GM12878 (cell line): ENCODE results near the gene HACE1. TPM values are rescaled to one million over a fixed set of nuclear protein-coding genes. Genes with fewer than 3 reads are reported as not detected.
"Not testable (repeated sequence)": the region's sequence is repeated elsewhere in the genome, so short reads cannot be mapped to it uniquely, and the experiment has no call there.

Experiments
- ATAC-seq: fragments of 200-7000 bp; cut with Tn5 transposase; 3 replicates; pipeline ENCODE4 v1.9.1; 2020; ENCODE audit warnings: mild to moderate bottlenecking, moderate library complexity
- BruUV-seq: library from RNA; stranded (reverse); fragments of 400-500 nt; replicated peaks from 2 replicates; lab custom pipeline; 2021; lab: Mats Ljungman, UMichigan
- CTCF ChIA-PET: fragments of 300-600 bp; sonication (Branson Sonifier 250); formaldehyde crosslinking; extraction: SDS; loops from one replicate; lab custom pipeline; 2021; ENCODE audit warnings: inconsistent platforms; lab: Yijun Ruan, JAX
- POLR2A ChIA-PET: fragments of 350-600 bp; formaldehyde crosslinking; extraction: SDS; loops from one replicate; lab custom pipeline; 2021; ENCODE audit warnings: inconsistent platforms; lab: Charles Lee
- RAD21 ChIA-PET: fragments of 300-600 bp; sonication (Branson Sonifier 250); formaldehyde crosslinking; loops from one replicate; lab custom pipeline; 2023; ENCODE audit warnings: antibody characterized with exemption; ENCODE audit not compliant: unreplicated experiment; lab: Charles Lee
- SMC1A ChIA-PET: fragments of 300-600 bp; sonication (Branson Sonifier 250); formaldehyde crosslinking; loops from one replicate; lab custom pipeline; 2023; ENCODE audit not compliant: unreplicated experiment, uncharacterized antibody; lab: Charles Lee
- DNase-seq: peaks from one replicate; pipeline ENCODE4 v3.0.0-alpha.2; 2011; ENCODE audit warnings: low read depth, low spot score
- FAIRE-seq: peaks from 3 replicates; lab custom pipeline; 2011; peaks lifted over from hg19 to GRCh38; lab: Jason Lieb, UNC
- H2AFZ ChIP-seq: 2 replicates; pipeline ENCODE4 v1.6.0; 2011; ENCODE audit warnings: low read depth, low read length, control low read depth; ENCODE audit not compliant: control insufficient read depth
- H3K27ac ChIP-seq: 2 replicates; pipeline ENCODE4 v1.5.1; 2011; ENCODE audit warnings: control low read depth; ENCODE audit not compliant: control insufficient read depth, insufficient read depth
- H3K27me3 ChIP-seq, 2 experiments: replicated peaks in 1 of 2; 2 replicates each; pipeline versions ENCODE4 v1.6.0 to v1.6.1; 2011; ENCODE audit warnings: low read length in 1 of 2; ENCODE audit not compliant: control insufficient read depth in 2 of 2, insufficient read depth in 2 of 2
- H3K36me3 ChIP-seq, 2 experiments: 2 replicates each; pipeline ENCODE4 v1.5.1; 2011; ENCODE audit warnings: low read length in 1 of 2; ENCODE audit not compliant: control insufficient read depth in 2 of 2, insufficient read depth in 2 of 2
- H3K4me1 ChIP-seq: 2 replicates; pipeline ENCODE4 v1.6.1; 2011; ENCODE audit warnings: mild to moderate bottlenecking, low read length, moderate library complexity, mixed read lengths; ENCODE audit not compliant: control insufficient read depth, insufficient read depth
- H3K4me2 ChIP-seq: 2 replicates; pipeline ENCODE4 v1.6.0; 2011; ENCODE audit warnings: control low read depth; ENCODE audit not compliant: control insufficient read depth, insufficient read depth
- H3K4me3 ChIP-seq: fragments of 200-600 bp; sonication (generic); 2 replicates; pipeline ENCODE4 v1.5.1; 2016
- H3K79me2 ChIP-seq: 2 replicates; pipeline ENCODE4 v1.6.0; 2011; ENCODE audit warnings: low read length; ENCODE audit not compliant: control insufficient read depth, insufficient read depth
- H3K9ac ChIP-seq: 2 replicates; pipeline ENCODE4 v1.8.0; 2011; ENCODE audit warnings: low read length, control low read depth, mixed read lengths; ENCODE audit not compliant: control insufficient read depth, insufficient read depth
- H3K9me3 ChIP-seq: replicated peaks from 3 replicates; pipeline ENCODE4 v1.5.1; 2011; ENCODE audit warnings: mild to moderate bottlenecking, low read length; ENCODE audit not compliant: control insufficient read depth, insufficient read depth
- H4K20me1 ChIP-seq: 2 replicates; pipeline ENCODE4 v1.6.0; 2011; ENCODE audit not compliant: control insufficient read depth, insufficient read depth
- E2F8 ChIP-seq: fragments of 450-650 bp; IDR thresholded peaks from 2 replicates; pipeline ENCODE4 v1.6.1; 2018; ENCODE audit warnings: mild to moderate bottlenecking, low read depth, moderate library complexity; ENCODE audit not compliant: partially characterized antibody
- ESRRA ChIP-seq: IDR thresholded peaks from 2 replicates; pipeline ENCODE4 v1.6.1; 2012; ENCODE audit warnings: mild to moderate bottlenecking, low read length, improper control_type of control experiment
- ETV6 ChIP-seq, 2 experiments: fragments of 450-650 bp in 1 of 2; IDR thresholded peaks in 1 of 2; conservative IDR thresholded peaks in 1 of 2; 2 replicates each; pipeline ENCODE4 v1.6.1; 2014; ENCODE audit warnings: antibody characterized with exemption in 1 of 2, borderline replicate concordance in 1 of 2, low read depth in 1 of 2, mild to moderate bottlenecking in 1 of 2, moderate library complexity in 1 of 2
- MAX ChIP-seq: IDR thresholded peaks from 2 replicates; pipeline ENCODE4 v1.6.1; 2012; ENCODE audit warnings: low read depth, low read length, improper control_type of control experiment
- MLLT1 ChIP-seq: fragments of 450-650 bp; IDR thresholded peaks from 2 replicates; pipeline ENCODE4 v1.6.1; 2016; ENCODE audit warnings: mild to moderate bottlenecking
- MTA3 ChIP-seq: IDR thresholded peaks from 2 replicates; pipeline ENCODE4 v1.6.1; 2012; ENCODE audit warnings: low read length, inconsistent platforms, borderline replicate concordance
- WGBS: methylation state at CpG from one replicate; pipeline ENCODE4 v1.1.6; 2016; ENCODE audit warnings: low lambda C conversion rate; ENCODE audit not compliant: insufficient replicate concordance, insufficient coverage; ENCODE audit errors: missing lambda C conversion rate; 5-methylcytosine and 5-hydroxymethylcytosine counted together
- in situ Hi-C: fragments of 300-500 bp; cut with MboI; formaldehyde crosslinking; loops from 9 replicates; pipeline ENCODE4 v1.14.3; 2018; ENCODE audit warnings: mixed read lengths
- intact Hi-C: fragments of 100-400 bp; cut with micrococcal nuclease; formaldehyde crosslinking; loops from one replicate; pipeline ENCODE4 v1.14.2; 2022; ENCODE audit not compliant: unreplicated experiment
- polyA plus RNA-seq, 11 experiments: library from polyadenylated mRNA; depleted of rRNA in 4 of 11; unstranded in 6 of 11; stranded (reverse) in 5 of 11; fragments of >200 nt; fragmentation: Nextera tagmentation in 4 of 11; fragmentation: Illumina TruSeq in 1 of 11; extraction: Ambion mirVana in 4 of 11; extraction: Trizol in 1 of 11; gene quantifications; 1 replicate in 1 of 11; 2 replicates in 10 of 11; pipeline versions ENCODE4 v1.2.1 to v1.2.3, GENCODE V29; 2011 to 2016; ENCODE audit warnings: inconsistent platforms in 2 of 11, missing spikeins in 2 of 11, low read depth in 1 of 11
- total RNA-seq, 4 experiments: library from RNA; depleted of rRNA in 3 of 4; stranded (reverse); fragments of >200 nt in 3 of 4; fragmentation: Illumina TruSeq in 1 of 4; extraction: Trizol in 1 of 4; gene quantifications; 2 replicates each; pipeline versions ENCODE4 v1.2.1 to v1.2.3, GENCODE V29; 2013 to 2021

Gene HACE1
- total and polyA plus RNA-seq, 10 of the 15 experiments (the other 5 are each of a cell fraction or from before 2014, with no cell fraction given): 1.6 to 16.9 (median 5.6) TPM

GRCh38 chr6:104855507-104855906 lies 4.2 kb downstream of the HACE1 start:
- Histone ChIP-seq H3K9ac (no peak overlapping the region), H3K27ac (no peak overlapping the region), H3K36me3 (no peaks in the 10 kb centered on the region), H3K9me3 (no peaks in the 10 kb centered on the region), H3K27me3 (no peaks in the 10 kb centered on the region), H3K4me2 (no peak overlapping the region), H2AFZ (no peak overlapping the region), H3K79me2 (no peaks in the 10 kb centered on the region), H4K20me1 (no peaks in the 10 kb centered on the region), H3K4me1 (no peaks in the 10 kb centered on the region), H3K4me3 (no peak overlapping the region)
- CTCF ChIA-PET: no interaction called here
- in situ Hi-C loops: no loop called here
- SMC1A ChIA-PET: no interaction called here
- WGBS: 99% methylated on average over 2 of the region's 2 CpGs
- POLR2A ChIA-PET: no interaction called here
- TF ChIP-seq ESRRA (no peak), MLLT1 (no peak), ETV6 (conservative IDR thresholded peaks at IDR 0.05 in 1 of 2, IDR thresholded peaks at IDR 0.05 in 1 of 2; ENCODE audit: borderline replicate concordance in 1 of 2, low read depth in 1 of 2) (no peak), E2F8 (no peak), MAX (no peak), MTA3 (no peak)
- RAD21 ChIA-PET: no interaction called here
- BruUV-seq: no TSS peak
- DNase-seq (no peak), ATAC-seq (no peak), FAIRE-seq (no peak)
- intact Hi-C loops: no loop called here

GRCh38 chr6:104847721-104848120 lies 12.0 kb downstream of the HACE1 start:
- H4K20me1 ChIP-seq, DNase-seq, H3K9me3 ChIP-seq, FAIRE-seq, intact Hi-C loops, BruUV-seq, CTCF ChIA-PET, H3K27ac ChIP-seq, H2AFZ ChIP-seq, RAD21 ChIA-PET, H3K4me3 ChIP-seq, H3K4me1 ChIP-seq, POLR2A ChIA-PET, H3K79me2 ChIP-seq, H3K9ac ChIP-seq, ATAC-seq, H3K27me3 ChIP-seq, H3K36me3 ChIP-seq, in situ Hi-C loops, H3K4me2 ChIP-seq: not testable (repeated sequence)
- WGBS: 89% methylated on average over 8 of the region's 8 CpGs
- SMC1A ChIA-PET: interaction anchor here (1.8 kb wide), 1 partner anchor 13 kb away, joined by 4 read pairs; the partner anchor contains the start of gene HACE1
